ENCODE data around the gene TLE4. TPM values are rescaled to one million over a fixed set of nuclear protein-coding genes. Genes with fewer than 3 reads are reported as not detected.
A peak's percentile ranks its signal among the peaks of the same experiment; 100 is the strongest.

The TLE4 gene
- total and polyA plus RNA-seq, 2 experiments from 2014 or later = 45.8 to 72.9 TPM

DNA sequence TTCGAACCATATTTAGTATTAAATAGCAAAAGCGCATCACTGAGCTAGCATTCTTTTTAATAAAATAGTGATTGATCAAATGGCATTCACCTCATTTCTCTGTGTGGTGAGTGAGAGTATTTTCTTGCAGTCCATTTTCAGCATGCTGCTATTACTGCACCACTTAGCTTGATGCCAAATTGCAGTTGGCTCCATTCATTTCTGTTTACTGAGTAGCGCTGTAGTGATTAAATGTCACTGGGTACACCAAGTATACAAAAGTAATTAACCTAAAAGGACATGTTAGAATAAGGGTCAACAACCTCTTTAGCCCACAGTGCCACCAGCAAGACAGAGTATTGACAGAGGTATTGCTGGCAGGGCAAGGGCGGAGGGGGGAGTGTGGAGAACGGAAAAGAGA lies 122.0 kb downstream of the TLE4 start:
- peaks cover 4% of the 10 kb centered on the region for H3K27me3 Mint-ChIP-seq (ENCODE audit: insufficient read depth, low read depth, poor library complexity)
- H3K4me2 ChIP-seq = peak overlapping the region; percentile 42
- H3K27ac Mint-ChIP-seq = peak overlapping the region; percentile 93
- H3K27ac ChIP-seq (ENCODE audit: low read depth) = peak overlapping the region; percentile 63
- H3K4me1 Mint-ChIP-seq = peaks cover 68% of the 10 kb centered on the region
- no peaks in the 10 kb centered on the region for H3K36me3 Mint-ChIP-seq (ENCODE audit: low read depth)
- no peak overlapping the region for H2AFZ ChIP-seq
- peak overlapping the region; percentile 13; the same call in 1 of the 3 replicates for H3K4me3 Mint-ChIP-seq
- H3K36me3 ChIP-seq (ENCODE audit: insufficient read depth) = no peaks in the 10 kb centered on the region
- no peak for DNase-seq (ENCODE audit: low spot score)
- no peak overlapping the region for H3K4me3 ChIP-seq
- ATAC-seq = peak; percentile 37; the same call in 2 of the 3 replicates
- H3K9me3 Mint-ChIP-seq = no peaks in the 10 kb centered on the region
- no peak for TF ChIP-seq POLR2AphosphoS5 (IDR thresholded peaks at IDR 0.05; ENCODE audit: low read depth)
- TF ChIP-seq, protein P1, sequence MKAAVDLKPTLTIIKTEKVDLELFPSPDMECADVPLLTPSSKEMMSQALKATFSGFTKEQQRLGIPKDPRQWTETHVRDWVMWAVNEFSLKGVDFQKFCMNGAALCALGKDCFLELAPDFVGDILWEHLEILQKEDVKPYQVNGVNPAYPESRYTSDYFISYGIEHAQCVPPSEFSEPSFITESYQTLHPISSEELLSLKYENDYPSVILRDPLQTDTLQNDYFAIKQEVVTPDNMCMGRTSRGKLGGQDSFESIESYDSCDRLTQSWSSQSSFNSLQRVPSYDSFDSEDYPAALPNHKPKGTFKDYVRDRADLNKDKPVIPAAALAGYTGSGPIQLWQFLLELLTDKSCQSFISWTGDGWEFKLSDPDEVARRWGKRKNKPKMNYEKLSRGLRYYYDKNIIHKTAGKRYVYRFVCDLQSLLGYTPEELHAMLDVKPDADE (IDR thresholded peaks at IDR 0.05) = no peak
- no peak for TF ChIP-seq ZNF114 (CRISPR knock-in tag; IDR thresholded peaks at IDR 0.05)
- no peak for TF ChIP-seq NANOG (IDR thresholded peaks at IDR 0.05; ENCODE audit: borderline replicate concordance)
- TF ChIP-seq, protein P2, sequence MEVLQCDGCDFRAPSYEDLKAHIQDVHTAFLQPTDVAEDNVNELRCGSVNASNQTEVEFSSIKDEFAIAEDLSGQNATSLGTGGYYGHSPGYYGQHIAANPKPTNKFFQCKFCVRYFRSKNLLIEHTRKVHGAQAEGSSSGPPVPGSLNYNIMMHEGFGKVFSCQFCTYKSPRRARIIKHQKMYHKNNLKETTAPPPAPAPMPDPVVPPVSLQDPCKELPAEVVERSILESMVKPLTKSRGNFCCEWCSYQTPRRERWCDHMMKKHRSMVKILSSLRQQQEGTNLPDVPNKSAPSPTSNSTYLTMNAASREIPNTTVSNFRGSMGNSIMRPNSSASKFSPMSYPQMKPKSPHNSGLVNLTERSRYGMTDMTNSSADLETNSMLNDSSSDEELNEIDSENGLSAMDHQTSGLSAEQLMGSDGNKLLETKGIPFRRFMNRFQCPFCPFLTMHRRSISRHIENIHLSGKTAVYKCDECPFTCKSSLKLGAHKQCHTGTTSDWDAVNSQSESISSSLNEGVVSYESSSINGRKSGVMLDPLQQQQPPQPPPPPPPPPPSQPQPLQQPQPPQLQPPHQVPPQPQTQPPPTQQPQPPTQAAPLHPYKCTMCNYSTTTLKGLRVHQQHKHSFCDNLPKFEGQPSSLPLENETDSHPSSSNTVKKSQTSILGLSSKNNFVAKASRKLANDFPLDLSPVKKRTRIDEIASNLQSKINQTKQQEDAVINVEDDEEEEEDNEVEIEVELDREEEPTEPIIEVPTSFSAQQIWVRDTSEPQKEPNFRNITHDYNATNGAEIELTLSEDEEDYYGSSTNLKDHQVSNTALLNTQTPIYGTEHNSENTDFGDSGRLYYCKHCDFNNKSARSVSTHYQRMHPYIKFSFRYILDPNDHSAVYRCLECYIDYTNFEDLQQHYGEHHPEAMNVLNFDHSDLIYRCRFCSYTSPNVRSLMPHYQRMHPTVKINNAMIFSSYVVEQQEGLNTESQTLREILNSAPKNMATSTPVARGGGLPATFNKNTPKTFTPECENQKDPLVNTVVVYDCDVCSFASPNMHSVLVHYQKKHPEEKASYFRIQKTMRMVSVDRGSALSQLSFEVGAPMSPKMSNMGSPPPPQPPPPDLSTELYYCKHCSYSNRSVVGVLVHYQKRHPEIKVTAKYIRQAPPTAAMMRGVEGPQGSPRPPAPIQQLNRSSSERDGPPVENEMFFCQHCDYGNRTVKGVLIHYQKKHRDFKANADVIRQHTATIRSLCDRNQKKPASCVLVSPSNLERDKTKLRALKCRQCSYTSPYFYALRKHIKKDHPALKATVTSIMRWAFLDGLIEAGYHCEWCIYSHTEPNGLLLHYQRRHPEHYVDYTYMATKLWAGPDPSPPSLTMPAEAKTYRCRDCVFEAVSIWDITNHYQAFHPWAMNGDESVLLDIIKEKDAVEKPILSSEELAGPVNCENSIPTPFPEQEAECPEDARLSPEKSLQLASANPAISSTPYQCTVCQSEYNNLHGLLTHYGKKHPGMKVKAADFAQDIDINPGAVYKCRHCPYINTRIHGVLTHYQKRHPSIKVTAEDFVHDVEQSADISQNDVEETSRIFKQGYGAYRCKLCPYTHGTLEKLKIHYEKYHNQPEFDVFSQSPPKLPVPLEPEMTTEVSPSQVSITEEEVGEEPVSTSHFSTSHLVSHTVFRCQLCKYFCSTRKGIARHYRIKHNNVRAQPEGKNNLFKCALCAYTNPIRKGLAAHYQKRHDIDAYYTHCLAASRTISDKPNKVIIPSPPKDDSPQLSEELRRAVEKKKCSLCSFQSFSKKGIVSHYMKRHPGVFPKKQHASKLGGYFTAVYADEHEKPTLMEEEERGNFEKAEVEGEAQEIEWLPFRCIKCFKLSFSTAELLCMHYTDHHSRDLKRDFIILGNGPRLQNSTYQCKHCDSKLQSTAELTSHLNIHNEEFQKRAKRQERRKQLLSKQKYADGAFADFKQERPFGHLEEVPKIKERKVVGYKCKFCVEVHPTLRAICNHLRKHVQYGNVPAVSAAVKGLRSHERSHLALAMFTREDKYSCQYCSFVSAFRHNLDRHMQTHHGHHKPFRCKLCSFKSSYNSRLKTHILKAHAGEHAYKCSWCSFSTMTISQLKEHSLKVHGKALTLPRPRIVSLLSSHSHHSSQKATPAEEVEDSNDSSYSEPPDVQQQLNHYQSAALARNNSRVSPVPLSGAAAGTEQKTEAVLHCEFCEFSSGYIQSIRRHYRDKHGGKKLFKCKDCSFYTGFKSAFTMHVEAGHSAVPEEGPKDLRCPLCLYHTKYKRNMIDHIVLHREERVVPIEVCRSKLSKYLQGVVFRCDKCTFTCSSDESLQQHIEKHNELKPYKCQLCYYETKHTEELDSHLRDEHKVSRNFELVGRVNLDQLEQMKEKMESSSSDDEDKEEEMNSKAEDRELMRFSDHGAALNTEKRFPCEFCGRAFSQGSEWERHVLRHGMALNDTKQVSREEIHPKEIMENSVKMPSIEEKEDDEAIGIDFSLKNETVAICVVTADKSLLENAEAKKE (CRISPR knock-in tag; IDR thresholded peaks at IDR 0.05) = no peak
- TF ChIP-seq, protein P3, sequence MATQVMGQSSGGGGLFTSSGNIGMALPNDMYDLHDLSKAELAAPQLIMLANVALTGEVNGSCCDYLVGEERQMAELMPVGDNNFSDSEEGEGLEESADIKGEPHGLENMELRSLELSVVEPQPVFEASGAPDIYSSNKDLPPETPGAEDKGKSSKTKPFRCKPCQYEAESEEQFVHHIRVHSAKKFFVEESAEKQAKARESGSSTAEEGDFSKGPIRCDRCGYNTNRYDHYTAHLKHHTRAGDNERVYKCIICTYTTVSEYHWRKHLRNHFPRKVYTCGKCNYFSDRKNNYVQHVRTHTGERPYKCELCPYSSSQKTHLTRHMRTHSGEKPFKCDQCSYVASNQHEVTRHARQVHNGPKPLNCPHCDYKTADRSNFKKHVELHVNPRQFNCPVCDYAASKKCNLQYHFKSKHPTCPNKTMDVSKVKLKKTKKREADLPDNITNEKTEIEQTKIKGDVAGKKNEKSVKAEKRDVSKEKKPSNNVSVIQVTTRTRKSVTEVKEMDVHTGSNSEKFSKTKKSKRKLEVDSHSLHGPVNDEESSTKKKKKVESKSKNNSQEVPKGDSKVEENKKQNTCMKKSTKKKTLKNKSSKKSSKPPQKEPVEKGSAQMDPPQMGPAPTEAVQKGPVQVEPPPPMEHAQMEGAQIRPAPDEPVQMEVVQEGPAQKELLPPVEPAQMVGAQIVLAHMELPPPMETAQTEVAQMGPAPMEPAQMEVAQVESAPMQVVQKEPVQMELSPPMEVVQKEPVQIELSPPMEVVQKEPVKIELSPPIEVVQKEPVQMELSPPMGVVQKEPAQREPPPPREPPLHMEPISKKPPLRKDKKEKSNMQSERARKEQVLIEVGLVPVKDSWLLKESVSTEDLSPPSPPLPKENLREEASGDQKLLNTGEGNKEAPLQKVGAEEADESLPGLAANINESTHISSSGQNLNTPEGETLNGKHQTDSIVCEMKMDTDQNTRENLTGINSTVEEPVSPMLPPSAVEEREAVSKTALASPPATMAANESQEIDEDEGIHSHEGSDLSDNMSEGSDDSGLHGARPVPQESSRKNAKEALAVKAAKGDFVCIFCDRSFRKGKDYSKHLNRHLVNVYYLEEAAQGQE (IDR thresholded peaks at IDR 0.05; ENCODE audit: unreplicated experiment) = no peak
- no peak for TF ChIP-seq ZNF331 (CRISPR knock-in tag; IDR thresholded peaks at IDR 0.05; ENCODE audit: low read depth)
- no peak for TF ChIP-seq EZH2 (IDR thresholded peaks at IDR 0.05; ENCODE audit: low read depth, unreplicated experiment)
- H3K4me1 ChIP-seq (ENCODE audit: insufficient read depth) = peaks cover 62% of the 10 kb centered on the region
- no peaks in the 10 kb centered on the region for H3K27me3 ChIP-seq (ENCODE audit: insufficient read depth)
- H4K20me1 ChIP-seq (replicated peaks; ENCODE audit: insufficient read depth) = no peaks in the 10 kb centered on the region; the same call in none of the 2 replicates
- H3K9me2 ChIP-seq (ENCODE audit: insufficient read depth) = no peaks in the 10 kb centered on the region
- no peaks in the 10 kb centered on the region for H3F3A ChIP-seq (replicated peaks; ENCODE audit: low read depth)
- peaks cover 20% of the 10 kb centered on the region for H3K79me2 ChIP-seq (replicated peaks; ENCODE audit: insufficient read depth)

Data from GM23338 (cell line).